Germinal center (tissue), 1 donor: ENCODE data around the gene CNTN2.
A peak's percentile ranks its signal among the peaks of the same experiment; 100 is the strongest.

Source experiments
- DNase-seq: peaks from one replicate; pipeline ENCODE4 v3.0.0; 2012; ENCODE audit warnings: mixed read lengths, low spot score

Gene CNTN2

DNA sequence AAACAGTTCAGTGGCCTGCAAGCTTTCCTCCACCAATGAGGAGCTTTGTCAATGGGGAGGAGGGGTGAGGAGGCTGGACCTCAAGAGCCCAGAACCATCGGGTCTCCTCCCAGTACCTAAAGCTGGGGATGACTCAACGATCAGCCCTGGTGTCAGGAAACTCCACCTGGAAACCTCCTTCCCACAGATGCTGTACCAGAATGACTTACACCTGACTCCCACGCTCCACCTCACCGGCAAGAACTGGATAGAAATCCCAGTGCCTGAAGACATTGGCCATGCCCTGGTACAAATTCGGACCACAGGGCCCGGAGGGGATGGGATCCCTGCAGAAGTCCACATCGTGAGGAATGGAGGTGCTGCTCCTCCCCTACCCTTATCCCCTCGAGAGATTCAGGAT is 29.9 kb downstream of the CNTN2 start:
- no peak for DNase-seq

DNA sequence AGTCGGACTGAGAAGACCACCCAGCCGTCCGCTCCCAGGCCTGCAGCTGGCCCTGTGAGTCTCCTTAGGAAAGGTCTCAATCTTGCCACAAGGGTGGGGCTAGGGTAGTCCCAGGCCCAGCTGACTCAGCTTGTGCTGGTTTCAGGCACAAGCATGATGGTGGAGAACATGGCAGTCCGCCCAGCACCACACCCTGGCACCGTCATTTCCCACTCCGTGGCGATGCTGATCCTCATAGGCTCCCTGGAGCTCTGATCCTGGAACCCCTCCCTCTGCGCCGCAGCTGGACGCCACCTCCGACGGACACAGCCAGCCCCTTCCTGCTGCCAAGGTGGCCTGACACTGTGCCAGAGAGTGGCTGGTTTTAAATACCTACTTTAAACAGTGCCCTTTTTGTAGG is 30.5 kb downstream of the CNTN2 start:
- no peak for DNase-seq

DNA sequence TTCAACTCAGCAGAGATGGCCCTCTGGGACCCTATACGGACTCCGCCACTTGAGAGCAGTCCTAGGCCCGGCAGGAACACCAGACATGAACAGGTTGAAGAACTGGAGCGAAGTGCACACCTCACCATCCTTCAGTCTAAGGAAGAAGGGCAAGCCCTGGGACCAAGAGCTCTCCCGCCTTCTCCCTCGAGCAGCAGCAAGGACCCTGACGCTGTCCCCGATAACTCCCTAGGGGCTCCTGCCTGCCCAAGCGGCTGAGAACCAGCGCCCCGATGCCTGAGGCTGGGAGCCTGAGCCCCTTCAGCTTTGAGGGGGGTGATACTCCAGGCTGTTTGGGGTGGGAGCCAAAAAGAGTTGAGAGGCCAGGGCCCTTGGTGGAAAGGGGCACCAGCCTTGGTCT is 31.1 kb downstream of the CNTN2 start:
- no peak for DNase-seq

DNA sequence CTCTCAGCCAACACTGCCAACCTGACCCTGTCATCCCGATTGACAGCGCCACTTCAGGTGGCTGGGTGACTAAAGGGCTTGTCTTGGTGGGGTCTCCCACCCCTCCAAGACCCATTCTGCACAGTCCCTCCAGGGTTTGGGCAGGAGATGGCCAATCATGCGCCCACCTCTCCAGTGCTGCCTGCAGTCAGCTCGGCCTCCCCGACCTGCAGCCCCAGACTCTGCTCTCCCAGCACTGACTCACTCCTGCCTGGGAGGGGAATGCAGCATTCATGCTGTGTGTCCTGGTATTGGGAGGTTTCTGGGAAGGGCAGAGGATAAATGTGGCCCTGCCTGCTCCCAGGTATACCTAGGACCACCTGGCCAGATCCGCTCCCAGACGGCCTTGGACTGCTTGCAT is 31.5 kb downstream of the CNTN2 start:
- no peak for DNase-seq

DNA sequence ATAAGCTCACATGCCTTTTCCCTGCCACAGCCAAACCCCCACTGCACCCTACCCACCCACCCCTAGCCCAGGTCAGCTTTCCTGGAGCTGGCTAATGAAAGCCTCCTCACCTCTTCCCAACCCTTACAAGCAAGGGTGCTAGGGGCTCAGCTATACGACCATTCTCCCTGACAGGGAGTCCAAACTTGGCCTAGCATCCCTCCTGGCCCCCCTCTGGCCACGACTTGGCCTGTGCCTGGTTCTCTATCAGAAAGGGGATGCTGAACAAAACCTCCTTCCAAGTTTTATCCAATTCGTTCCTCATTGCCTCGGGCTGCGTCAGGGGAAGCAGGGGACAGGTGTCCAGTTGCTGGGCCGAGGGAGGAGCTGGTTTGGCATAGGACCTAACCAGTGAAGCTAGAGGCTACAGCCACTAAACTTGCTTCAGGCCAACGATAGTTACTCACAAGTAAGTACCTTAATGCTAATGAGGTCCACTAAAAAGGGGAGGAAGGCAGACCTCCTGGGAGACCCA is 32.7 kb downstream of the CNTN2 start:
- DNase-seq = no peak

DNA sequence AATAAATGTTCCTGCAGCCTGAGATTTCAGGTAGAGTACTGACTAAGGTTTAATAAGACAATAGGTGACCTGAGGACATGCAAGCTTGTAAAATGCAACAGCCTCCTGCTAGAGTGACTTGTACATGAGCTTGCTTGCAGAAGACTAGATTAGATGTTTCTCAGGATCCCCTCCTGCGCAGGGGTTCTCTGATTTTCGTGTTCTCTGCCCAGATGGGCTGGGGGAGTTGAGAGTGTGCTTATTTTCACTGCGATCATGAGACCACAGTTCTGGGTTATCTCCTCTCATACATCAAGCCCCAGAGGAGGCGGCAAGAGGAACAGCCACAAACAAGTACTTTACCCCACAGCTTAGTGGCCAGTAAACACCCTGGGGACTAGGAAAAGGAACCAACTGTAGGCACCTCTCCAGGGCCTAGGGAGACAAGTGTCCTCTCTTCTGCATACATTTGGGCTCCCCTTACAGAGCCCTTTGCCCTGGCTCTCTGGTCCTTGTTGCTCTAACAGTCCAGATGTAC is 33.3 kb downstream of the CNTN2 start:
- no peak for DNase-seq

DNA sequence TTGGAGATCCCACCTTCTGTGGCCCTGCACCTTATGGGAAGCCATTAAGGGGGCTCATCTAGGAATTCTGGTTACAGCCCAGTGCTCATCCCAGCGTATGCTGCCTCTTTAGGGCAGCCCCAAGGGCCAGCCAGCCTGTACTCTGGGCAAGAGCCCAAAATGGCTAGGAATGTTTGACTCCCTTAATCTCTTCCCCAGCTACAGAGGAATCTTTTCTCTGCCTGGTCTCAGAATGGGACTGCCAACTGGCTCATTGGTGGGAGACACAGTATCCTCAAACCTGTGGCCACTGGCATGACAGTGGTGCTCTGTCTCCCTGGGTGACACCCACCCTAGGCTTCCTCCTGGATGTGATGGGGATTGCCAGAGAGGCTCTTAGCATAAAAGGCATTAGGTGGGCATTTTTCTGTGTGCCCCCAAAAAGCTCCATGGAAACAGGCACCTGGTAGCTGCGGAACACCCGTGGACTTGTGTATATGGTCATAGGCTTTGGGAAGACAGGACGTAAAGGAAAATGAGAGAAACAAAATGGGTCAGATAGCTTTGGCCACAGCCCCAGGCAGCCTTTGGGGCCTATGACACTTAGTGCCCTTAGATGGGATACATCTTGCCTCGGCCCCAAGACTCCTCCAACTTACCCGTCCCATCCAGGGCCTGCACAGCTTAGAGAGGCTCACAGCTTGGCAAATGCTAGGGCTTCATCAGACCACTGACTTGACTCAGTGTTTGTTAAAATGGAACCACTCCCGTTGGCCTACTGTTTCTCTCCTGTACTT is 34.3 kb downstream of the CNTN2 start:
- DNase-seq = no peak

DNA sequence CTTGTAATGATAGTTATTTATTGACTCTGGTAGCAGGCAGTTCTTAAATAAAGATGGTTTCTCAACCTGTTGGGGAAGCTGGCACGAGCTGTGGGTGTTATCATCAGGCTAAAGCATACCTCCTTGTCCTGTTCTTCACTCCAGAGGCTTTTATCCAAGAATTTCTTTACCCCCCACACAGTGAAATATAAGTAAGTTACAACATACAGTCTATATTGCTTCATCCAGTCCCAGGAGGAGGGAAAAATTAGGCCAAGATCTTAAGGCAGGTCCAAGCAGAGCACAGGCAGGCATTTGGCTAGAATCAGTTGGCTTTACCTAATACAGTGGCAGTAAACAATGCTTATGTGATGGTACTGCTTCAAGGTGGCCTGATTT is 34.9 kb downstream of the CNTN2 start:
- DNase-seq = no peak

DNA sequence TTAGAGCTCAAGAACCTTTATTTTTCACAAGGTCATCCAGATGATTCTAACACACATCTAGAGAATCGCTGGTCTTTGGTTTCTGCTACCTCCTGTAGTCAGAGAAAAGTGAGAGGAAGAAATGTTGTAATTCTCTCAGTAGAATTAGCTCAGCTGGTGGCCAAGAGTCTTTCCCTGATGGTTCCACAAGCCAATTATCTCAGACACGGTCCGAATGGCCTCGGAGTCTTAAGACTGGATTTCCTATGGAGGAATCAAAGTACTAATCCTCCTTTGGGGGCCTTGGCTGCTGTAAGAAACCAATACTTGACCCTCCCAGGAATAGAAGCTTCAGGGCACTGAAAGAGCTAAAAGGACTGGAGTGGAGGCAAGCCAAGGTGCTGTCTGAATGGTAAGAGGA is 39.4 kb downstream of the CNTN2 start:
- DNase-seq = no peak

DNA sequence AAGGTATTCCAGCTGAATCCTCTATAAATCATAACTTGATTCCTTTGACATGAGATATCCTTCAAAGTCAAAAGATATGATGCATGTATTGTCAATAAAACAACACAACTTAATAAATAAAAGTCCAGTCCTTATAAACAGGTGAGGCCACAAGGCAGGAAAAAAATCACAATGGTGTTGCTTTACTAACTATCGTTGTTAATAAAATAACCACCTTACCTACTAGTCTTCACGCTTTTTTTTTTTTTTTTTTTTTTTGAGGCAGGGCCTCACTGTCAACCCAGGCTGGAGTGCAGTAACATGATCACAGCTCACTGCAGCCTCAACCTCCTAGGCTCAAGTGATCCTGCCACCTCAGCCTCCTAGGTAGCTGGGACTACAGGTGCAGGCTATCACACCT is 41.3 kb downstream of the CNTN2 start, which contains the start of gene TMEM81:
TMEM81 (minus strand) TSS at position 101 of the 400 bp plus-strand sequence. CDS start 140 bp downstream, outside the sequence.
- DNase-seq = no peak

DNA sequence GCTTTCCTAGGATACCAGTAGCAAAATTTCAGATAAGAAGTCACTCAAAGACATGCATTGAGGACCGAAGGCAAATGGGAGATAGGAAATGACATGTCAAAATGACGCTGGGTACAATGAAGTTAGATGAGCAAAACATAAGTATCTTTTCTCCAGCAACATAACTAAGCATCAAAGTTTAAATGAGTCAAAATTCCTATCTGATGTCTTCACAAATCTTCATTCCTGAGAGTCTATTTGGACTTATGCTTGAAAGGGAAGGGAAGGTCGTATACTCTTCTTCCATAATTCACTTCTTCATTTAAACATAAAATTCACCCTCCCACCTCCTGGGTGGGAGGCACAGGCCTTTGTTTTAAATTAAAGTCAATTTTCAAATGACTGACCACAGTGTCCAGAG is 45.3 kb downstream of the CNTN2 start:
- no peak for DNase-seq

DNA sequence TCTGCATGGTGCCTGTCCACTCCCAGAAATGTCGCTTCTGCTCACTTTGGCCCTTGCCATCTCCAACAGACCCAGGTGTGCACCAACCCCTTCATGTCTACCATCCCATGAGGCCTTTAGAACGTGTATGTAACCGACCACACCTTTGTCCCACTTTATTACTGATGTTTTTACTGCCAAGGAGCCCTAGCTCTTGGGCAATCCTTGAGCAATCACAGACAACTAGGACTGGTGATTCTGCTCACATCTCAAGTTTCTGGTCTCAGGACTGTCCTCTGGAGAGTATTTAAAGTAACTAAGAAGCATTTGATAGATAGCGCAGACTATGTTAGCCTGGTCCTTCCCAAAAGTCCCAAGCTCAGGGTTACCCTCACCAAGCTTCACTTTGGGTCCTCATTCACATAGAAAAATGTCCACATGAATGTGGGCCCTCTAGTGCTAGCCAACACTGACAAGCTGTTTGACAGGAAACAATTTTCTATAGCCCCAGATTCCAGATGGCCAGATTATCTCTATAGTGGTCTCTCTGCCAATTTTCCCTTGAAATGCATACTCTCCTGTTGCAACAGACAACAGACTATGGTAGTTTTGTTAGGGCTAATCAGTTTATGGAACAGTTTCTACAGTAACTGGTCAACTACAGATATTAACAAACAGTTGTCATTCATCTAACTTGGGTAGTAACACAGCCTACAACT is 48.2 kb downstream of the CNTN2 start:
- DNase-seq = no peak

DNA sequence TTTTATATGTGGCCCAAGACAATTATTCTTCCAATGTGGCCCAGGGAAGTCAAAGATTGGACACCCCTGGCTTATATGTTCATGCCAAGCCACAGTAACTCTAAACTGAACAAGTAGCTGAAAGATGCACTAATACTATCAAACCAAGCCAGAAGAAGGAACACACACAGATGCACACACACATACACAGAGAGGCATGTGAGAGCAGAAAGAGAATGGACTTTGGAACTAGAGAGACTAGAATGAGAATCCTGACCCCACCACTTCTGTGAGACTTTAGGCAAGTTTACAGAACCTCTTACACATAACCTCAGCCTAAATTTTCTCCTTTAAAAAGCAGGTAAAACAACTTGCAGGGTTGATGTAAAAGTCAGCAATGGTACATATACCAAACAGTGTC is 52.4 kb downstream of the CNTN2 start:
- DNase-seq = no peak

DNA sequence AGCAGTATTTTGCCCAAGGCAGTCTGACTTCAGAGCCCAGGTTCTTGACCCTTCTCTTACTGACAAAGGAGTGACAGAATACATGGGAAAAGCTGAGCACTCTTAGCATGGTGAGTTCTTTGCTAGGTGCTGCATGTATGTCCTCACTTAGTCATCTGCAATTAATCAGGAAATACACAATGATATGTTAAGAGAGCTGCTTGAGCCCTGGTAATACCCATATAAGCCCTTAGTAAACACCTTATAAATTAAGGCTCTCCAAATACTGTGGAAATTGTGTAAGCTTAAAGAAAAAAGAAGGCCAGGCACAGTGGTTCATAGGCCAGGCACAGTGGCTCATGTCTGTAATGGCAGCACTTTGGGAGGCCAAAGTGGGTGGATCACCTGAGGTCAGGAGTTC is 55.2 kb downstream of the CNTN2 start:
- no peak for DNase-seq

DNA sequence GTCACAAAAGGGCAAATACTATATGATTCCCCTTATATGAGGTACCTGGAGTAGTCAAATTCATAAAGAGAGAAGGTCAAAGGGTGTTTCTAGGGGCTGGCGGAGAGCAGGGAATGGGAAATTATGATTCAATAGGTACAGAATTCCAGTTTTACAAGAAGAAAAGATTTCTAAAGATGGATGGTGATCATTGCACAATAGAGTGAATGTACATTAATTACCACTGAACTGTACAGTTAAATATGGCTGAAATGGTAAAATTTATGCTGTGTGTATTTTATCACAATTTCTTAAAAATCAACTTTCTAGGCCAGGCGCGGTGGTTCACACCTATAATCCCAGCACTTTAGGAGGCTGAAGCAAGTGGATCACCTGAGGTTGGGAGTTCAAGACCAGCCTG is 59.4 kb downstream of the CNTN2 start:
- DNase-seq = no peak

DNA sequence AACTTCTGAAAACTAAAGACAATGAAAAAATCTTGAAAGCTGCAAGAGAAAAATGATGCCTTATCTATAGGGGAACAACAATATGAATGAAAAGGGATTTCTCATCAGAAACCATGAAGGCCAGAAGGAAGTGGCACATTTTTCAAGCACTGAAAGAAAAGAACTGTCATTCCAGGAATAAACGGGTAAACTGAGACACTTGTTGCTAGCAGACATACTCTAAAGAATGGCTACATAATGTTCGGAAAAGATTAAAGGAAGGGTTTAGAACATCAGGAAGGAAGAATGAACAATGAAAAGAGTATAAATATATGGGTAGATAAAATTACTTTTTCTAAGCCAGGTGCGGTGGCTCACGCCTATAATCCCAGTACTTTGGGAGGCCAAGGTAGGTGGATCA is 64.3 kb downstream of the CNTN2 start:
- no peak for DNase-seq

DNA sequence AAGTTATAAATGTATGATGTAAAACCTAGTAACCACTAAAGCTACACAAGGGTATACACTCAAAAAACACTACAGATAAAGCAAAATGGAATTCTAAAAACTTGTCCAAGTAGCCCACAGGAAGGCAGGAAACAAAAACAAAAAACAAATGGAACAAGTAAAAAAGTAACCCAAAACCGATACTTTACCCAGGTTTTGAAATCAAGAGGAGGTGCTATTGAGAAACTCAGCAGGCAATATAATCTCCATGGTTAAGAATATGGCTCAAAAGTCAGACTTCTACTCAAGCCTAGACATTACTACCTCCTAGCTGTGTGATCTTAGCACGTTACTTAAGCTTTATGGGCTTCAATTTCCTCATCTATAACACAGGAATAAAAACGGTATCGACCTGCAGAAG is 65.5 kb downstream of the CNTN2 start:
- no peak for DNase-seq

DNA sequence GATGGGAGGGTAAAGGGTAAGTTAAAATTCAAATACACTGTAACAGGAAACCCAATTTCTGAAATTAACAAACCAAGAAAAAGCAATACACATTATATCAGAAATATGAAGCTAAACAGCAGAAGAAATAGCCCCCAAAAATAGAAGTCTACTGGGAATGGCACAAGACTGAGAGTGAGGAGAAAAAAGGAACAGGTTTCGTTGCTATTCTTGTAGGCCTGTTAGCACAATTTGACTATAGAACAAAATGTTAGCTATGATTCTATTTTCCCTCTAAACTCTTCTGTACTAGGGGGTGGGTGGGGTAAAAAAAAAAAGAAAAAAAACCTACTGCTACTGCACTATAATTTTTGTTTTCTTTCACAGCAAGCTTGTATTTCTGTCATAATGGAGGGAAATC is 66.3 kb downstream of the CNTN2 start:
- no peak for DNase-seq

DNA sequence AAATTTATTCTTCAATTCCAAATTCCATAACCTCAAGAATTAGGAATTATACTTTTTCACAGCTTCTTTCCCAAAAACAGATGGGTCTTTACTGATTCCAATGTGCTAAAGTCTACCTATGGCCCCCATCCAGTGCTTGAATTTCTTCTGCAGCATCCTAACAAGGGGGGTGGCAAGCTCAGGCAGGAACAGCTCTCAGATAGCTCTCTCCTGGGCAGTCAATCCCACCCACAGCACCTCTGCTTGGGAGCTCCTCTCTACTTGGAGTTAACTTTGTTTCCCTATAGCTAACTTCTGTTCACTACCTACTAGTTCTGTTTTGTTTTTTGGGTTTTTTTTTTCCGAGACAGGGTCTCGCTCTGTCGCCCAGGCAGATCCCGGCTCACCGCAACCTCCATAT is 66.7 kb downstream of the CNTN2 start:
- no peak for DNase-seq

DNA sequence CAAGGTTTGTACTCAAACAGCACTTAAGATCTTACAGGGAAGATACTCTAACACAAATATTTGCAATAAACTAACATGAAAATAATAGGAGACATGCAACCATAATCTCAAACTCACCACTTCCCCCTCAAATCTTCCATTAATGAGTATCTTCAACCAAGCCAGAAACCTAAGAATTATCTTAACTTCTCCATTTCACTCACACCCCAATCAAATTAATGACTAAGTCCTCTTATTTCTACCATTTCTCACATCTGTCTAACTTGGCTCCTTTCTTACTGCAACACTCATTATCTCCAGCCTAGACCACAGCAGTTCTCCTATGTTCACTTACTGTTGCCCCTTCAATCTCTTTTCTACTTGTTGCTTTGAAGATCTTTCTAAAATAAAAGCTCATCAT is 68.3 kb downstream of the CNTN2 start:
- peak; percentile 14 for DNase-seq

DNA sequence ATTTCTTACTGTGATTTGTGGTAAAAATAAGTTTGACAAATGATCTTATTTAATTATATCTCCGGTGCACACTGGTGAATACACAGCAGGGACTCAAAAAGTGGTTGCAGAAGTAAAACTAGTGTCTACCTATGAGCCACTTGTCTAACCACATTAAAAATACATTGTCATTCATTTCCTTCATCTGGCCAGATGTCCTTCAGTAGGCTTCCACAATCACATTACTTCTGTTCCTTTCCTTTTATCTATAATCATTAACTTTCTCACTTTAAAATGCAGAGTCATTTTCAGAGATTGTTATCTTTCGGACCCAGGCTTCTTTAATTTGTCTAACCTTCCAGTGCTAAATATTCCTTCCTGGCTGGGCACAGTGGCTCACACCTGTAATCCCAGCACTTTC is 75.7 kb downstream of the CNTN2 start:
- no peak for DNase-seq

DNA sequence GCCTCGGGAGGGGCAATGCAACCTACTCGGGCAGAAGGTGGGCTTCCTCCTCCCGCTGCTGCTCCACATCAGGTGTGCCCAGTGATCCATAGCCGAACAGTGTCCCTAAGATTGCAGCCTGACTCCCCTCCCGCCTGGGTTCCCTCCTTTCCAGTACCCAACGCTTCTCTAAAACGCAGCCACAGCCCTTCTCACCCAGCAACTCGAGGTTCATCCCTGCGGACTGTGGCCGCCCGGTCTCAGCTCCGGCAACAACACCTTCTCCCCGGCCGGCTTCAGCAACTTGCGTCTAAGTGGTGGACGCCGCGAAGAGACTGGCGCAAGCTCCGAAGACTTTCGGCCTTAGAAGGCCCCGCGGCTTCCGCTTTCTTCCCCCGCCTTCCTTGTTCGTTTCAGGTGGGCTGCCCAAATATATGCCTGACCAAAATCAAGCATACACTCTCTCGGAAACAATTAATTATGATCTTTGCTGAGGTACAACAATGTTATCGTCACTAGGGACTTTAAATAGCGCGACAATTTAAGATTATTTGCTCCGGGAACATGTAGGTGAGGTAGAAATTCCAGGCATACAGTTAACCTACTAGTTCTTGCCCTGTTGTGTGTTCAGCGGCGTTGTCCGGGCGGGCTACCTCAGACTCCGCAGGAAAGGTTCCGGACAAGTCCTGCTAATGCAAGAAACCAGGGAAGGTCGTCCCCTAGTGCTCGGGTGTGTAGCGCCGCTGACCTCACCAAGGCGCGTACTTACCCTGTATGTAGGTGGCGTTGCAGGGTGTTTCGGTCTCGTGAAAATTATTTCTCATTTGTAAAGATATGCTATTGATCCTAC is 78.9 kb downstream of the CNTN2 start, which contains the start of gene RBBP5:
RBBP5 (minus strand) TSS at position 319 of the 829 bp plus-strand sequence; CDS start at position 214, 105 bp downstream.
- DNase-seq = peak; percentile 88
